Activated CD4-positive, alpha-beta memory T cell treated with anti-CD3 and anti-CD28 coated beads, Interleukin-2, amount 10 ng/mL, durations not matched to agents 7 days and 5 days (primary cell): ENCODE data around the gene CEBPB. TPM values are rescaled to one million over a fixed set of nuclear protein-coding genes. Genes with fewer than 3 reads are reported as not detected.

Experiments
- CTCF ChIA-PET: fragments of 350-600 bp; sonication (Branson Sonifier 250); formaldehyde crosslinking; loops from one replicate; lab custom pipeline; 2021; ENCODE audit warnings: antibody characterized with exemption, inconsistent platforms; lab: Charles Lee
- POLR2A ChIA-PET: fragments of 350-600 bp; sonication (Branson Sonifier 250); formaldehyde crosslinking; loops from one replicate; lab custom pipeline; 2021; ENCODE audit warnings: antibody characterized with exemption; lab: Charles Lee
- DNase-seq: peaks from one replicate; pipeline ENCODE4 v3.0.0-alpha.2; 2020
- H3K27ac Mint-ChIP-seq: one replicate; pipeline ENCODE4 v1.8.0; 2021; ENCODE audit warnings: mild to moderate bottlenecking, mixed read lengths
- H3K27me3 Mint-ChIP-seq: one replicate; pipeline ENCODE4 v1.8.0; 2021; ENCODE audit warnings: mixed read lengths
- H3K36me3 Mint-ChIP-seq: one replicate; pipeline ENCODE4 v1.8.0; 2021; ENCODE audit warnings: low read depth, mixed read lengths
- H3K4me1 Mint-ChIP-seq: one replicate; pipeline ENCODE4 v1.8.0; 2021; ENCODE audit warnings: mixed read lengths
- H3K4me3 Mint-ChIP-seq: one replicate; pipeline ENCODE4 v1.8.0; 2021; ENCODE audit warnings: mild to moderate bottlenecking, mixed read lengths
- H3K9me3 Mint-ChIP-seq: one replicate; pipeline ENCODE4 v1.8.0; 2021; ENCODE audit warnings: mixed read lengths
- total RNA-seq, 2 experiments: library from RNA; stranded (reverse); gene quantifications; one replicate each; pipeline ENCODE4 v1.2.3, GENCODE V29; 2021

Gene CEBPB
- total RNA-seq, 2 experiments from 2014 or later: 36.5 to 37.5 TPM

DNA sequence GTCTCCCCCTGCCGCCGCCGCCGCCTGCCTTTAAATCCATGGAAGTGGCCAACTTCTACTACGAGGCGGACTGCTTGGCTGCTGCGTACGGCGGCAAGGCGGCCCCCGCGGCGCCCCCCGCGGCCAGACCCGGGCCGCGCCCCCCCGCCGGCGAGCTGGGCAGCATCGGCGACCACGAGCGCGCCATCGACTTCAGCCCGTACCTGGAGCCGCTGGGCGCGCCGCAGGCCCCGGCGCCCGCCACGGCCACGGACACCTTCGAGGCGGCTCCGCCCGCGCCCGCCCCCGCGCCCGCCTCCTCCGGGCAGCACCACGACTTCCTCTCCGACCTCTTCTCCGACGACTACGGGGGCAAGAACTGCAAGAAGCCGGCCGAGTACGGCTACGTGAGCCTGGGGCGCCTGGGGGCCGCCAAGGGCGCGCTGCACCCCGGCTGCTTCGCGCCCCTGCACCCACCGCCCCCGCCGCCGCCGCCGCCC is 474 bp downstream of the CEBPB start:
- ChIA-PET POLR2A (interaction anchor here (0.7 to 2.4 kb wide), 20 partner anchors 11 to 388 kb away, joined by 3 to 15 read pairs (median 4); no protein-coding TSS in a partner anchor), CTCF (interaction anchor here (0.7 to 5.7 kb wide), 10 partner anchors 9 to 604 kb away, joined by 3 to 82 read pairs (median 6); partner anchors contain the start of gene BCAS4)
- Mint-ChIP-seq H3K4me1 (peaks cover 33% of the 10 kb centered on the region), H3K4me3 (peak overlapping the region; percentile 64), H3K27ac (peak overlapping the region; percentile 70), H3K36me3 (peaks cover 23% of the 10 kb centered on the region), H3K27me3 (peaks cover 1% of the 10 kb centered on the region), H3K9me3 (no peaks in the 10 kb centered on the region)
- peak; percentile 74 for DNase-seq

DNA sequence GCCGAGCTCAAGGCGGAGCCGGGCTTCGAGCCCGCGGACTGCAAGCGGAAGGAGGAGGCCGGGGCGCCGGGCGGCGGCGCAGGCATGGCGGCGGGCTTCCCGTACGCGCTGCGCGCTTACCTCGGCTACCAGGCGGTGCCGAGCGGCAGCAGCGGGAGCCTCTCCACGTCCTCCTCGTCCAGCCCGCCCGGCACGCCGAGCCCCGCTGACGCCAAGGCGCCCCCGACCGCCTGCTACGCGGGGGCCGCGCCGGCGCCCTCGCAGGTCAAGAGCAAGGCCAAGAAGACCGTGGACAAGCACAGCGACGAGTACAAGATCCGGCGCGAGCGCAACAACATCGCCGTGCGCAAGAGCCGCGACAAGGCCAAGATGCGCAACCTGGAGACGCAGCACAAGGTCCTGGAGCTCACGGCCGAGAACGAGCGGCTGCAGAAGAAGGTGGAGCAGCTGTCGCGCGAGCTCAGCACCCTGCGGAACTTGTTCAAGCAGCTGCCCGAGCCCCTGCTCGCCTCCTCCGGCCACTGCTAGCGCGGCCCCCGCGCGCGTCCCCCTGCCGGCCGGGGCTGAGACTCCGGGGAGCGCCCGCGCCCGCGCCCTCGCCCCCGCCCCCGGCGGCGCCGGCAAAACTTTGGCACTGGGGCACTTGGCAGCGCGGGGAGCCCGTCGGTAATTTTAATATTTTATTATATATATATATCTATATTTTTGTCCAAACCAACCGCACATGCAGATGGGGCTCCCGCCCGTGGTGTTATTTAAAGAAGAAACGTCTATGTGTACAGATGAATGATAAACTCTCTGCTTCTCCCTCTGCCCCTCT is 1.1 kb downstream of the CEBPB start:
- DNase-seq: peak; percentile 70
- Mint-ChIP-seq H3K27ac (peak overlapping the region; percentile 99), H3K27me3 (no peaks in the 10 kb centered on the region), H3K36me3 (peaks cover 23% of the 10 kb centered on the region), H3K4me3 (peak overlapping the region; percentile 96), H3K4me1 (peaks cover 28% of the 10 kb centered on the region), H3K9me3 (no peaks in the 10 kb centered on the region)
- ChIA-PET POLR2A (interaction anchor here (0.7 to 2.4 kb wide), 22 partner anchors 11 to 388 kb away, joined by 3 to 15 read pairs (median 4); no protein-coding TSS in a partner anchor), CTCF (interaction anchor here (0.7 to 5.7 kb wide), 10 partner anchors 10 to 603 kb away, joined by 3 to 82 read pairs (median 6); partner anchors contain the start of gene BCAS4)

DNA sequence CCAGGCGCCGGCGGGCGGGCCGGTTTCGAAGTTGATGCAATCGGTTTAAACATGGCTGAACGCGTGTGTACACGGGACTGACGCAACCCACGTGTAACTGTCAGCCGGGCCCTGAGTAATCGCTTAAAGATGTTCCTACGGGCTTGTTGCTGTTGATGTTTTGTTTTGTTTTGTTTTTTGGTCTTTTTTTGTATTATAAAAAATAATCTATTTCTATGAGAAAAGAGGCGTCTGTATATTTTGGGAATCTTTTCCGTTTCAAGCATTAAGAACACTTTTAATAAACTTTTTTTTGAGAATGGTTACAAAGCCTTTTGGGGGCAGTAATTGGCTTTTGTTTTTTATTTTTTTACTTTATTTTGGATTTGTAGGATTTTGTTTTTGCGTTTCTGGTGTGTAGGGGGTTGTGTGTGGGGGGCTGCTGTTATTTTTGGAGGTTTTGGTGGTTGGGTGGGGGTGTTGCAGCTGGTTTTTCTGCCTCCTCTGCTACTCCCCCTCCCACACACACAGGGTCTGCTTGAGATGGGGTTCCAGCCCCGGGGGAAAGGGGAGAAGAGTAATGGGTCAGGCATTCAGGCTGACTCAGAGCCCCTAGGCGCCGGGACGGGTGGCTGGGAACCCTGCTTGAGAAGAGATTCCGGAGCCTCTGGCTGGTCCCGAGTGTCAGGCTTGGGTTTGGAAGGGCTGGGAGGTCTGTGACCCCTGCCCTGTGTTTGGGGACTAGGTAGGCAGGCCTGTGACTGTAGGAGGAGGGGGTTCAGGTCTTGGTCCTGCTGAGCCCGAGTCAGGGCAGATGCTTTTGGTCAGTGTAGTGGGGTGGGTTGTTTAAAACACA is 2.0 kb downstream of the CEBPB start:
- CTCF ChIA-PET: interaction anchor here (2.0 to 5.7 kb wide), 3 partner anchors 10 to 272 kb away, joined by 6 to 82 read pairs (median 11); no protein-coding TSS in a partner anchor
- Mint-ChIP-seq H3K9me3 (no peaks in the 10 kb centered on the region), H3K27me3 (no peaks in the 10 kb centered on the region), H3K36me3 (peaks cover 23% of the 10 kb centered on the region), H3K27ac (peak overlapping the region; percentile 99), H3K4me1 (peaks cover 28% of the 10 kb centered on the region), H3K4me3 (peak overlapping the region; percentile 96)
- POLR2A ChIA-PET: interaction anchor here (0.7 to 2.4 kb wide), 11 partner anchors 93 to 387 kb away, joined by 3 to 15 read pairs (median 5); no protein-coding TSS in a partner anchor
- DNase-seq: peak; percentile 87

DNA sequence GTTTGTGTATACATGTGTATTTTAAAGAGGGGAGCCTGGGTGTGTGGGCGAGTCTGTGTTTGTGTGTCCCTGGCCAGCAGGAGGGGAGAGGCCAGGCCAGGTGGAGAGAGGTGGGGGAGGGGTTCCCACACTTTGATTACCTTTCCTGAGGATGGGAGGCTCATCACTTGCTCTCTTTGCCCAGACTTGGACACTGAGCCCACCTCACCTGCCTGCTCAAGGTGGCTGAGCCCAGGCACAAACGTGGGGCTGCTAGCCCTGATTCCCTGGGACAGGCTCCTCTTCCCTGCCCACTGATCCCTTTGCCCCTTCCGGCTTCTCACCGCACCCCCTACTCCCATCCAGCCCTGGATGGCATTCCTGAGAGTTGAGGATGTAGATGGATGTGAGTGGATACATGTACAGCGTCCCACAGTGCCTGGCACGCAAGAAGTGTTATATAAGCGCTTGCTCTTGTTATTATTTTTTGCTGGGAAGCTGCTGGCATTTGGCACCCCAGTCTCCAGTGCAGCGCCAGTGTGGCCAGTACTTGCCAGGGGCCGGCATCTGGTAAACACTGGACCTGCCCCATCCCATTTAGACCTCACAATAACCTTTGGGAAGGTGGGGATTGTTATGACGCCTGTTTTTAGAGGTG is 2.7 kb downstream of the CEBPB start:
- peak overlapping the region; percentile 99 for H3K27ac Mint-ChIP-seq
- H3K9me3 Mint-ChIP-seq: no peaks in the 10 kb centered on the region
- ChIA-PET POLR2A (no interaction called here), CTCF (no interaction called here)
- H3K4me3 Mint-ChIP-seq: peak overlapping the region; percentile 96
- peaks cover 28% of the 10 kb centered on the region for H3K4me1 Mint-ChIP-seq
- DNase-seq: no peak
- peaks cover 23% of the 10 kb centered on the region for H3K36me3 Mint-ChIP-seq
- no peaks in the 10 kb centered on the region for H3K27me3 Mint-ChIP-seq

DNA sequence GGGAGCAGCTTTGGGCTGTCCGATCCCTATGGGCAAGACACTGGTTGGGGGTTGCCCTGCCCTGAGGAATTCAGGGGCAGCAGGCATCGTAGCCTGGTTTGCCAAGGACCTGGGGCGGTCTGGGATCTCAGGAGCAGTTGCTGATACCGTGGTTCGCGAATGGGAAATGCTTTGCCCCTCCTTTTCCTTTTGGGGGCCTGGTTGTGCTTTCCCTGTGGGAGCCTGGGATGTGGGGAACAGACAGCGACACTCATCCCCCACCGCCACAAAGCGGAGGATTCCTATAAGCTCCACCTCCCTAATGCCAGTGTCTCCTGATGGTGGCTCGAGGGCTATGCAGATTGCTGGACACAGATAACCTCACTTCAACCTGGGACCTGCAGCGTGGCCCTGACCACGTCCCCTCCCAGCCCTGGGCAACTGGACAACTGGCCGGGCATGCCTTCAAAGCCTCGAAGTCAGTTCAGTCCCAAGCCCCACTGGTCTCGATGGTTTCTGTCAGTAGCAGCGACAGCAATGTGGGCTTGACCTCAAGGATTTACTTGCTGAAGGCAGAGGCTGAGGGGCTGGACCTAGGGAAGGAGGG is 3.3 kb downstream of the CEBPB start:
- CTCF ChIA-PET: no interaction called here
- no peaks in the 10 kb centered on the region for H3K9me3 Mint-ChIP-seq
- no peak for DNase-seq

DNA sequence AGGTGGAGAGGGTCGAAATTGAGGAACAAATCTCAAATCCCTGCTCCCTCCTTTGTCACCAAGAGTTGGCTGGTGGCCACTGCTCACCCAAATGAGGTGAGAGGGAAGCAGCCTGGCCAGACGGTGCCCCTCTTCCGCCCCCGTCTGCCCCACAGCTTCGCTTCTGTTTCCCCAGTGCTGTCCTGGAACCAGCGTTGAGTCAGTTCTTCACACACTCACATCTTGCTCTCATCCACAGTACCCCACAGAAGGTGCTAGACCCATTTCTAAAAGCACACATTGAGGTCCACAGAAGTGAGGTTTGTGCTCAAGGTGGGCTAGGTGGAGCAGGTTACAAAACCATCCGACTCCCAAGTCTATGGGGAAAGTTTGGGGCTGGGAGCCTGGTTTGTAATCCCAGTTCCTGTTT is 3.8 kb downstream of the CEBPB start:
- no peaks in the 10 kb centered on the region for H3K27me3 Mint-ChIP-seq
- H3K4me3 Mint-ChIP-seq: peak overlapping the region; percentile 96
- DNase-seq: no peak
- peaks cover 1% of the 10 kb centered on the region for H3K9me3 Mint-ChIP-seq
- peak overlapping the region; percentile 35 for H3K27ac Mint-ChIP-seq
- peaks cover 28% of the 10 kb centered on the region for H3K4me1 Mint-ChIP-seq
- ChIA-PET POLR2A (interaction anchor here (0.7 kb wide), 1 partner anchor 16 kb away, joined by 3 read pairs; no protein-coding TSS in a partner anchor), CTCF (no interaction called here)
- H3K36me3 Mint-ChIP-seq: peaks cover 23% of the 10 kb centered on the region

More for the DNA sequence above, 3.3 kb downstream of the CEBPB start:
- Mint-ChIP-seq H3K36me3 (peaks cover 23% of the 10 kb centered on the region), H3K27ac (peak overlapping the region; percentile 99), H3K27me3 (no peaks in the 10 kb centered on the region), H3K4me3 (peak overlapping the region; percentile 96), H3K4me1 (peaks cover 28% of the 10 kb centered on the region)
- POLR2A ChIA-PET: no interaction called here

DNA sequence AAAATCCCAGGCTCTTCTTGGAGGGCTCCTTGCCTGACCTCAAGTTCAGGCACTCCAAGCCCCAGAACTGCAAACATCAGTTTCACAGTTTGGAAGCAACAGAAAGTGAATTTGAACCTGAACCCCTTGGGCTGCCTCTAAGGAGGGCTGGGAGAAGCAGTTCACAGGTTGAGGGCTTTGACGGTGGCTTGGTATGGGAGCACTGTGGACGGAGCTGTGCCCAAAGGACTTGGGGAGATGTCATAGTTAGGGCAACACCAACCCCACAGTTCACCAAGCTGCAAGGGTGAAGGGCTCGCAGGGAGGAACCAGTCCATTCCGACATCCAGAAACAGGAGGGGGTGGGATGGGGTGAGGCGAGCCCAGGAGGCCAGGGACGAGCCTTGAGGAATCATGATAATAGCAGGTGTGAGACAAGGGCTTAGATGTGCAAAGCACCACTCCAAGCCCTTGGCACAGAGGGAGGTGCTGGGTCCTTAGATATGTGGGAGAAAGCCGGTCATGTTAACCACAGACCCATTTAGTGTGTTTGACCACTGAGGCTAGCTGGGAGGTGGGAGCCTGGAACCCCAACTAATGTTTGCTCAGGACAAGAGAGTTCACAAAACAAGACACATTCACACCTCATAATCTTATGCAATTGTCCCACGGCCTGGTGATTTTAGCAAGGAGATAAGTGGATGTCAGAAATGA is 4.3 kb downstream of the CEBPB start:
- peaks cover 28% of the 10 kb centered on the region for H3K4me1 Mint-ChIP-seq
- peak overlapping the region; percentile 17 for H3K4me3 Mint-ChIP-seq
- CTCF ChIA-PET: interaction anchor here (1.2 kb wide), 1 partner anchor 265 kb away, joined by 3 read pairs; no protein-coding TSS in a partner anchor
- POLR2A ChIA-PET: interaction anchor here (0.7 kb wide), 1 partner anchor 15 kb away, joined by 3 read pairs; no protein-coding TSS in a partner anchor
- peaks cover 23% of the 10 kb centered on the region for H3K36me3 Mint-ChIP-seq
- H3K9me3 Mint-ChIP-seq: peaks cover 2% of the 10 kb centered on the region
- peak overlapping the region; percentile 35 for H3K27ac Mint-ChIP-seq
- no peaks in the 10 kb centered on the region for H3K27me3 Mint-ChIP-seq
- DNase-seq: no peak

DNA sequence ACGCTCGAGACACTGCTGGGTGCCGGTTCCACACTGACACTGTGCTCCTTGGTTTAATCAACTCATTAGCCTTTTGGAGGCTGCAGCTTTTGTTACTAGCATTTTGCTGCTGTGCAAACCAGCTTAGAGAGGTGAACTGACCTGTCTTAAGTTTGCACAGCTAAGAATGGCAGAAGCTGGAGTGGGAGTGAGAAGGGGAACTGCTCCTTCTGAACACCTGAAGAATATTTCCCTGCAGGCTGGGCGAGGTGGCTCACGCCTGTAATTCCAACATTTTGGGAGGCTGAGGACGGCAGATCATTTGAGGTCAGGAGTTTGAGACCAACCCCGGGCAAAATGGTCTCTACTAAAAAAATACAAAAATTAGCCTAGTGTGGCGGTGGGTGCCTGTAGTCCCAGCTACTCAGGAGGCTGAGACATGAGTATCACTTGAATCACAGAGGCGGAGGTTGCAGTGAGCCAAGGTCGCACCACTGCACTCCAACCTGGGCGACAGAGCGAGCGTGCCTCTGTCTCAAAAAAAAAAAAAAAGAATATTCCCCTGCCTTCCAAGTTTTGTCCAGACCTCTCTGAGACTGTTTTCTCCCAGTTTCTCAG is 5.0 kb downstream of the CEBPB start:
- no peak for DNase-seq
- H3K4me3 Mint-ChIP-seq: no peak overlapping the region
- peaks cover 2% of the 10 kb centered on the region for H3K9me3 Mint-ChIP-seq
- H3K36me3 Mint-ChIP-seq: peaks cover 23% of the 10 kb centered on the region
- POLR2A ChIA-PET: no interaction called here
- H3K4me1 Mint-ChIP-seq: peaks cover 28% of the 10 kb centered on the region
- no peak overlapping the region for H3K27ac Mint-ChIP-seq
- CTCF ChIA-PET: interaction anchor here (1.2 kb wide), 1 partner anchor 265 kb away, joined by 3 read pairs; no protein-coding TSS in a partner anchor
- H3K27me3 Mint-ChIP-seq: no peaks in the 10 kb centered on the region

DNA sequence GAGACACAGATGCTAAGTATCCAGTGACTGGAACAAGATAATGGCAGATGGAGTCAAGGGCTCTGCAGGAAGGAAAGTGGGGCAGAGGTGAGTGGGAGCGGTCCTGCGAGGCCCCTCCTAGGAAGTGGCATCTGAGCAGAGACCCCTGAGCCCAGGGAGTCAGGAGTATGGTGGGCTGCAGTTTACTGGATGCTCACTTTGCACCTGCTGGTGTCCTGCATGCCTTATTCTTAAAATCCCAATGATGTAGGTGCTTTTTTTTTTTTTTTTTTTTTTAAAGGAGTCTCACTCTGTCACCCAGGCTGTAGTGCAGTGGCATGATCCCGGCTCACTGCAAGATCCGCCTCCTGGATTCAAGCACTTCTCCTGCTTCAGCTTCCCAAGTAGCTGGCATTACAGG is 5.6 kb downstream of the CEBPB start:
- peaks cover 23% of the 10 kb centered on the region for H3K36me3 Mint-ChIP-seq
- H3K4me1 Mint-ChIP-seq: peaks cover 28% of the 10 kb centered on the region
- H3K27ac Mint-ChIP-seq: no peak overlapping the region
- ChIA-PET POLR2A (no interaction called here), CTCF (no interaction called here)
- no peak overlapping the region for H3K4me3 Mint-ChIP-seq
- no peak for DNase-seq
- H3K9me3 Mint-ChIP-seq: peaks cover 2% of the 10 kb centered on the region
- H3K27me3 Mint-ChIP-seq: no peaks in the 10 kb centered on the region

DNA sequence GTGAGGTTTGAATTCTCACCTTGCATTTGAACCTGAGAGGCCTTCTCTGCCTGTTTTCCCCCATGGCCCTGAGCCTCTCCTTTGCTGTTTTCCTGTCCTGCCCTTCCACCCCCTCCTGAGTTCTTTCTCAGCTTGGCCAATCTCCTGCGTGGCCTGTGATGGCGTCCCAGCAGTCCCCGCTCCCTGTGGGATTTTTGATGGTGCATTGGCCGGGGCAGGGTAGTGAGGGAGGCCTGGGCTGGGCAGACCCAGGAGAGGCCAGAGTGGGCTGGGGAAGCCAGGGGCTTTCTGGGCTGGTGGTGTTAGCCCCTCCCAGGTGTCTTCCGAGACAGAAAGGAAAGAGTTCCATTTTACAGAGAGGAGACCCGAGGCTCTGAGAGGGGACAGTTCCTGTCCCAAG is 6.3 kb downstream of the CEBPB start:
- DNase-seq: no peak
- CTCF ChIA-PET: no interaction called here
- Mint-ChIP-seq H3K4me3 (no peak overlapping the region), H3K9me3 (peaks cover 2% of the 10 kb centered on the region), H3K36me3 (peaks cover 23% of the 10 kb centered on the region), H3K27me3 (no peaks in the 10 kb centered on the region), H3K27ac (no peak overlapping the region), H3K4me1 (peaks cover 28% of the 10 kb centered on the region)
- POLR2A ChIA-PET: interaction anchor here (0.6 kb wide), 1 partner anchor 654 kb away, joined by 3 read pairs; no protein-coding TSS in a partner anchor
